ENCODE results near the gene CLIC3.
"Not testable (repeated sequence)": the region's sequence is repeated elsewhere in the genome, so short reads cannot be mapped to it uniquely, and the experiment has no call there.

CLIC3 gene

GRCh38 chr9:136996361-136997292 is at the start of gene CLIC3:
Gene CLIC3 (minus strand): TSS chr9:136996568. CDS start chr9:136996543, 25 bp downstream.
- no peak for DNase-seq

- no peak for DNase-seq
These were observed 49.1 kb upstream of the CLIC3 start for GRCh38 chr9:137045294-137046087.

GRCh38 chr9:137044502-137045177 is 48.3 kb upstream of the CLIC3 start:
- DNase-seq = peak; percentile 23

GRCh38 chr9:137044037-137044436 is 47.7 kb upstream of the CLIC3 start:
- no peak for DNase-seq

GRCh38 chr9:137042751-137043727 is 46.7 kb upstream of the CLIC3 start:
- no peak for DNase-seq

- DNase-seq = no peak
These were observed 44.8 kb upstream of the CLIC3 start for GRCh38 chr9:137041124-137041523.

GRCh38 chr9:137040568-137040967 is 44.2 kb upstream of the CLIC3 start:
- no peak for DNase-seq

- no peak for DNase-seq
These were observed 43.4 kb upstream of the CLIC3 start for GRCh38 chr9:137039611-137040366.

- DNase-seq = no peak
These were observed 42.5 kb upstream of the CLIC3 start for GRCh38 chr9:137038916-137039315.

GRCh38 chr9:137037483-137037882 is 41.1 kb upstream of the CLIC3 start:
- DNase-seq = no peak

- no peak for DNase-seq
These were observed 40.7 kb upstream of the CLIC3 start for GRCh38 chr9:137037035-137037434.

GRCh38 chr9:137035937-137036336 is 39.6 kb upstream of the CLIC3 start:
- DNase-seq = no peak

GRCh38 chr9:137035507-137035834 is 39.1 kb upstream of the CLIC3 start:
- no peak for DNase-seq

GRCh38 chr9:137034709-137035506 is 38.5 kb upstream of the CLIC3 start:
- DNase-seq = peak; percentile 85

- DNase-seq = no peak
These were observed 37.8 kb upstream of the CLIC3 start for GRCh38 chr9:137034039-137034708.

- DNase-seq = not testable (repeated sequence)
These were observed 37.1 kb upstream of the CLIC3 start for GRCh38 chr9:137033481-137033880.

- no peak for DNase-seq
These were observed 36.5 kb upstream of the CLIC3 start for GRCh38 chr9:137032858-137033257.

- DNase-seq = no peak
These were observed 35.7 kb upstream of the CLIC3 start, which contains the start of gene FUT7 for GRCh38 chr9:137031904-137032640. Gene FUT7 (minus strand): TSS chr9:137032088. CDS start chr9:137031991, 97 bp downstream.
